HepG2 (cell line): ENCODE data around the gene VEZF1. TPM values are rescaled to one million over a fixed set of nuclear protein-coding genes. Genes with fewer than 3 reads are reported as not detected.
A peak's percentile ranks its signal among the peaks of the same experiment; 100 is the strongest.

Experiments
- ATAC-seq: fragments of 200-7000 bp; cut with Tn5 transposase; 3 replicates; pipeline ENCODE4 v1.9.1; 2020; ENCODE audit warnings: mild to moderate bottlenecking, moderate library complexity
- BruUV-seq: library from RNA; stranded (reverse); fragments of 400-500 nt; replicated peaks from 2 replicates; lab custom pipeline; 2021; lab: Mats Ljungman, UMichigan
- CTCF ChIA-PET: fragments of 300-600 bp; formaldehyde crosslinking; extraction: SDS; loops from one replicate; lab custom pipeline; 2021; ENCODE audit warnings: low total read pairs, inconsistent platforms, low intra/inter-chr PET ratio; lab: Yijun Ruan, JAX
- POLR2A ChIA-PET: fragments of 350-600 bp; sonication (Branson Sonifier 250); formaldehyde crosslinking; loops from one replicate; lab custom pipeline; 2020; ENCODE audit warnings: antibody characterized with exemption, inconsistent platforms; lab: Yijun Ruan, JAX
- DNase-seq: peaks from one replicate; pipeline ENCODE4 v3.0.0-alpha.2; 2015; ENCODE audit warnings: low spot score
- FAIRE-seq: peaks from 3 replicates; lab custom pipeline; 2011; peaks lifted over from hg19 to GRCh38; lab: Jason Lieb, UNC
- H2AFZ ChIP-seq: one replicate; pipeline ENCODE4 v1.6.1; 2011; ENCODE audit warnings: low read length, inconsistent platforms
- H3K27ac ChIP-seq: fragments of 300-600 bp; 3 replicates; pipeline ENCODE4 v1.8.0; 2011; ENCODE audit warnings: mixed run types, mild to moderate bottlenecking, mixed read lengths, low read length, inconsistent platforms; ENCODE audit not compliant: insufficient read depth; ENCODE audit errors: extremely low read length
- H3K27me3 ChIP-seq, 2 experiments: fragments of 200-600 bp in 1 of 2; 2 replicates in 1 of 2; 3 replicates in 1 of 2; pipeline versions ENCODE4 v1.6.0 to v1.8.0; 2011; ENCODE audit warnings: low read length in 2 of 2, mild to moderate bottlenecking in 2 of 2, moderate library complexity in 2 of 2, inconsistent platforms in 1 of 2; ENCODE audit not compliant: insufficient read depth in 2 of 2, control insufficient read depth in 1 of 2
- H3K36me3 ChIP-seq, 2 experiments: fragments of 200-600 bp in 1 of 2; replicated peaks in 1 of 2; 2 replicates in 1 of 2; 3 replicates in 1 of 2; pipeline versions ENCODE4 v1.5.1 to v1.8.0; 2011; ENCODE audit warnings: low read length in 2 of 2, inconsistent platforms in 1 of 2; ENCODE audit not compliant: insufficient read depth in 2 of 2, control insufficient read depth in 1 of 2
- H3K4me1 ChIP-seq: 2 replicates; pipeline ENCODE4 v1.5.1; 2012; ENCODE audit warnings: low read length, inconsistent platforms; ENCODE audit not compliant: insufficient read depth
- H3K4me2 ChIP-seq: 2 replicates; pipeline ENCODE4 v1.6.0; 2011; ENCODE audit warnings: low read depth, low read length, inconsistent platforms
- H3K4me3 ChIP-seq, 3 experiments: fragments of 200-600 bp in 1 of 3; sonication (generic), shearing (Covaris generic) in 1 of 3; replicated peaks in 1 of 3; 2 replicates each; pipeline ENCODE4 v1.5.1; 2011 to 2016; ENCODE audit warnings: low read length in 3 of 3, inconsistent platforms in 2 of 3, low read depth in 2 of 3, mild to moderate bottlenecking in 2 of 3, control low read depth in 1 of 3, mixed read lengths in 1 of 3; ENCODE audit not compliant: insufficient read depth in 1 of 3
- H3K79me2 ChIP-seq: one replicate; pipeline ENCODE4 v1.6.1; 2011; ENCODE audit warnings: low read length, inconsistent platforms; ENCODE audit not compliant: insufficient read depth
- H3K9ac ChIP-seq: 2 replicates; pipeline ENCODE4 v1.6.0; 2011; ENCODE audit warnings: mild to moderate bottlenecking, low read depth, low read length, inconsistent platforms; ENCODE audit not compliant: insufficient read depth
- H3K9me3 ChIP-seq: 2 replicates; pipeline ENCODE4 v1.5.1; 2012; ENCODE audit warnings: mild to moderate bottlenecking, low read length
- H4K20me1 ChIP-seq: 2 replicates; pipeline ENCODE4 v1.6.0; 2011; ENCODE audit warnings: inconsistent platforms, mild to moderate bottlenecking, low read length, moderate library complexity; ENCODE audit not compliant: insufficient read depth
- FOXA3 ChIP-seq: IDR thresholded peaks from 2 replicates; pipeline ENCODE4 v1.6.1; 2016; ENCODE audit warnings: missing genetic modification reagents, missing compliant biosample characterization
- FOXK1 ChIP-seq: sonication (generic); formaldehyde crosslinking; IDR thresholded peaks from 2 replicates; pipeline ENCODE4 v1.4.0; 2020; ENCODE audit warnings: low read depth, missing genetic modification reagents, borderline replicate concordance
- HNF4A ChIP-seq: sonication (generic); formaldehyde crosslinking; IDR thresholded peaks from 2 replicates; pipeline ENCODE4 v1.4.0; 2020; ENCODE audit warnings: missing genetic modification reagents
- MTA1 ChIP-seq: sonication (generic); formaldehyde crosslinking; IDR thresholded peaks from 2 replicates; pipeline ENCODE4 v1.4.0; 2020; ENCODE audit warnings: missing genetic modification reagents, mild to moderate bottlenecking, borderline replicate concordance
- NFYC ChIP-seq: IDR thresholded peaks from 2 replicates; pipeline ENCODE4 v1.6.1; 2016; ENCODE audit warnings: missing genetic modification reagents, missing compliant biosample characterization
- ZNF441 ChIP-seq: sonication (generic); formaldehyde crosslinking; IDR thresholded peaks from 2 replicates; pipeline ENCODE4 v1.7.0; 2021; ENCODE audit warnings: missing genetic modification reagents, borderline replicate concordance
- WGBS: methylation state at CpG from one replicate; pipeline ENCODE4 v1.1.6; 2017; ENCODE audit warnings: low lambda C conversion rate; 5-methylcytosine and 5-hydroxymethylcytosine counted together
- in situ Hi-C: cut with HindIII; loops from 2 replicates; pipeline ENCODE4 v1.10.0; 2017; ENCODE audit warnings: low pct_unique_long_range_greater_than_20kb; ENCODE audit not compliant: extremely low pct_ligation_motif_present
- intact Hi-C: fragments of 100-400 bp; cut with micrococcal nuclease; formaldehyde crosslinking; loops from one replicate; pipeline ENCODE4 v1.10.0; 2022; ENCODE audit not compliant: unreplicated experiment
- polyA plus RNA-seq, 8 experiments: library from polyadenylated mRNA; depleted of rRNA in 3 of 8; stranded (reverse) in 7 of 8; unstranded in 1 of 8; fragments of >200 nt; fragmentation: Illumina TruSeq in 4 of 8; extraction: Trizol in 4 of 8; gene quantifications; 2 replicates each; pipeline versions ENCODE4 v1.2.1 to v1.2.3, GENCODE V29; 2011 to 2016; ENCODE audit warnings: low read depth in 4 of 8, missing spikeins in 1 of 8, mixed read lengths in 1 of 8; ENCODE audit not compliant: insufficient read depth in 1 of 8
- total RNA-seq, 5 experiments: library from RNA; depleted of rRNA; stranded (reverse); fragments of >200 nt; fragmentation: Illumina TruSeq; extraction: Trizol; gene quantifications; 2 replicates each; pipeline ENCODE4 v1.2.3, GENCODE V29; 2016; ENCODE audit warnings: low read depth in 1 of 5
- TF ChIP-seq, protein P1 (sequence below), 2 experiments: IDR thresholded peaks; 2 replicates each; pipeline ENCODE4 v1.6.1; 2011 to 2012; ENCODE audit warnings: low read length in 2 of 2, borderline replicate concordance in 1 of 2, low read depth in 1 of 2, mild to moderate bottlenecking in 1 of 2, moderate library complexity in 1 of 2
- TF ChIP-seq, protein P2 (sequence below): sonication (generic); formaldehyde crosslinking; IDR thresholded peaks from 2 replicates; pipeline ENCODE4 v1.4.0; 2020; ENCODE audit warnings: missing genetic modification reagents, borderline replicate concordance
- TF ChIP-seq, protein P3 (sequence below): sonication (generic); formaldehyde crosslinking; IDR thresholded peaks from 2 replicates; pipeline ENCODE4 v1.5.0; 2020; ENCODE audit warnings: missing genetic modification reagents

The VEZF1 gene
- total and polyA plus RNA-seq, 2 of the 13 experiments (the other 11 are each of a cell fraction or from before 2014, with no cell fraction given) = 45.9 to 49.7 TPM

DNA sequence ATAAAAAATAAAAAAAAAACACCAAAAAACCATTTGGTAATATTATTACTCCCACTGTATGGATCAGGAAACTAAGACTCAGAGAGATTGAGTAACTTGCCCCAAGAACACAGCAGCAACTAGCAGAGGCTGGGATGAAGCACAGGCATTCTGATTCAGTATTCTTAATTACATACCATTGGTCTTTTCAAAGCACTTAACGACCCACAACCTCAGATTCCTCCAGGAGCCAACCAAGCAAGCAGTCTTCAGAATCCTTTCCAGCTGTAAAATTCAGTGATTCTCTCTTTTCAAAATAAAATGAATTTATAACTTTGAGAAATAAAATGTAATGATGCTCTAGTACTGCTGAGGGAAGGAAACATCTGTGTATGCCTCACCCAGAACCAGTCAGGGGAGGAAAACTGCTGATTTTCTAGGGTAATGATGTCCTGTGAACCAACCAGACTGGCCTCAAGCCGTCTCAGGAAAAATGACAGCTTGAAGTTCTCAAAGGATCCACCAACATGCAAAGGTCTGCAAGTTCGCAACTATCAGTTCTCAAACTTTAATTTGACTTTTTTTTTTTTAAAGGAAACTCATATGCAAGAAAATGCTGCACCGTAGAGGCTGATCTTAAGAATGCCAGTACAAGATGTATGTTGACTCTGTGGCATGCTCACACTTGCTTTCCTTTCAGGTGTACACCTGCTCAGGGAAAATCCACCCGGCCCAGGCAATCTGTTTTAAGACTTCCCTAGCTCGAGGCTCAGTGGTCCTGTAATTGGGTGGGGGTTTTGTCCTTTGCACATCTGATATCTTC, 41.9 kb downstream of the VEZF1 start (continued):
- TF ChIP-seq, protein P1, sequence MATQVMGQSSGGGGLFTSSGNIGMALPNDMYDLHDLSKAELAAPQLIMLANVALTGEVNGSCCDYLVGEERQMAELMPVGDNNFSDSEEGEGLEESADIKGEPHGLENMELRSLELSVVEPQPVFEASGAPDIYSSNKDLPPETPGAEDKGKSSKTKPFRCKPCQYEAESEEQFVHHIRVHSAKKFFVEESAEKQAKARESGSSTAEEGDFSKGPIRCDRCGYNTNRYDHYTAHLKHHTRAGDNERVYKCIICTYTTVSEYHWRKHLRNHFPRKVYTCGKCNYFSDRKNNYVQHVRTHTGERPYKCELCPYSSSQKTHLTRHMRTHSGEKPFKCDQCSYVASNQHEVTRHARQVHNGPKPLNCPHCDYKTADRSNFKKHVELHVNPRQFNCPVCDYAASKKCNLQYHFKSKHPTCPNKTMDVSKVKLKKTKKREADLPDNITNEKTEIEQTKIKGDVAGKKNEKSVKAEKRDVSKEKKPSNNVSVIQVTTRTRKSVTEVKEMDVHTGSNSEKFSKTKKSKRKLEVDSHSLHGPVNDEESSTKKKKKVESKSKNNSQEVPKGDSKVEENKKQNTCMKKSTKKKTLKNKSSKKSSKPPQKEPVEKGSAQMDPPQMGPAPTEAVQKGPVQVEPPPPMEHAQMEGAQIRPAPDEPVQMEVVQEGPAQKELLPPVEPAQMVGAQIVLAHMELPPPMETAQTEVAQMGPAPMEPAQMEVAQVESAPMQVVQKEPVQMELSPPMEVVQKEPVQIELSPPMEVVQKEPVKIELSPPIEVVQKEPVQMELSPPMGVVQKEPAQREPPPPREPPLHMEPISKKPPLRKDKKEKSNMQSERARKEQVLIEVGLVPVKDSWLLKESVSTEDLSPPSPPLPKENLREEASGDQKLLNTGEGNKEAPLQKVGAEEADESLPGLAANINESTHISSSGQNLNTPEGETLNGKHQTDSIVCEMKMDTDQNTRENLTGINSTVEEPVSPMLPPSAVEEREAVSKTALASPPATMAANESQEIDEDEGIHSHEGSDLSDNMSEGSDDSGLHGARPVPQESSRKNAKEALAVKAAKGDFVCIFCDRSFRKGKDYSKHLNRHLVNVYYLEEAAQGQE (IDR thresholded peaks at IDR 0.05; ENCODE audit: borderline replicate concordance in 1 of 2, low read depth in 1 of 2, low read length in 2 of 2) = no peak
- TF ChIP-seq HNF4A (CRISPR knock-in tag) = no peak
- 0 out of 2 replicates have a peak, but pooled peaks have one; percentile 5 for TF ChIP-seq FOXA3 (CRISPR knock-in tag)
- TF ChIP-seq, protein P2, sequence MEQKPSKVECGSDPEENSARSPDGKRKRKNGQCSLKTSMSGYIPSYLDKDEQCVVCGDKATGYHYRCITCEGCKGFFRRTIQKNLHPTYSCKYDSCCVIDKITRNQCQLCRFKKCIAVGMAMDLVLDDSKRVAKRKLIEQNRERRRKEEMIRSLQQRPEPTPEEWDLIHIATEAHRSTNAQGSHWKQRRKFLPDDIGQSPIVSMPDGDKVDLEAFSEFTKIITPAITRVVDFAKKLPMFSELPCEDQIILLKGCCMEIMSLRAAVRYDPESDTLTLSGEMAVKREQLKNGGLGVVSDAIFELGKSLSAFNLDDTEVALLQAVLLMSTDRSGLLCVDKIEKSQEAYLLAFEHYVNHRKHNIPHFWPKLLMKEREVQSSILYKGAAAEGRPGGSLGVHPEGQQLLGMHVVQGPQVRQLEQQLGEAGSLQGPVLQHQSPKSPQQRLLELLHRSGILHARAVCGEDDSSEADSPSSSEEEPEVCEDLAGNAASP (CRISPR knock-in tag) = no peak
- no peak for TF ChIP-seq NFYC (CRISPR knock-in tag)
- no peak for TF ChIP-seq FOXK1 (CRISPR knock-in tag)
- TF ChIP-seq, all 625 proteins: peak for 4

DNA sequence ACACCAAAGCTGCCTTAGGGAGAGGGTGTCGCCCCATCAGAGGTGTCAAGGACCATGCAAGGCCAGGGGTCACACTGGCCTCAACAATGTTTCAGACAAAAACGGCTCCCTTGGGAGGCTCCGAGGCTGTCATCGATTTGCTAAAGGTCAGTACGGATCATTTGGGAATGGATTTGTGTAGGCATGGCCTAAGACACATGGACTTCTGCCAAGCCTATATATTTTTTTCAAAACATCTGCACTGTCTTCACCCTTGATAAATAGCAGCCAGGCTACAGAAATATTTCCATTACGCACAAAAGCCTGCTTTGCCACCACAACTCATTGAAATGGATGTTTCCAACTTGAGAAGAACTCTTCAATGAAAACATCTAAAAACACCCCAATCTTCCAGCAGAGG, 43.1 kb downstream of the VEZF1 start:
- Histone ChIP-seq H3K36me3 (no peaks in the 10 kb centered on the region), H3K27ac (no peak overlapping the region), H3K27me3 (no peaks in the 10 kb centered on the region), H4K20me1 (no peaks in the 10 kb centered on the region), H3K9me3 (no peaks in the 10 kb centered on the region), H3K4me2 (no peak overlapping the region), H2AFZ (no peak overlapping the region), H3K79me2 (no peaks in the 10 kb centered on the region), H3K4me1 (peaks cover 71% of the 10 kb centered on the region), H3K4me3 (no peak overlapping the region), H3K9ac (no peak overlapping the region)
- no peak for ATAC-seq
- no TSS peak for BruUV-seq
- DNase-seq = no peak
- TF ChIP-seq, protein P3, sequence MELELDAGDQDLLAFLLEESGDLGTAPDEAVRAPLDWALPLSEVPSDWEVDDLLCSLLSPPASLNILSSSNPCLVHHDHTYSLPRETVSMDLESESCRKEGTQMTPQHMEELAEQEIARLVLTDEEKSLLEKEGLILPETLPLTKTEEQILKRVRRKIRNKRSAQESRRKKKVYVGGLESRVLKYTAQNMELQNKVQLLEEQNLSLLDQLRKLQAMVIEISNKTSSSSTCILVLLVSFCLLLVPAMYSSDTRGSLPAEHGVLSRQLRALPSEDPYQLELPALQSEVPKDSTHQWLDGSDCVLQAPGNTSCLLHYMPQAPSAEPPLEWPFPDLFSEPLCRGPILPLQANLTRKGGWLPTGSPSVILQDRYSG (CRISPR knock-in tag) = no peak
- TF ChIP-seq ZNF441 (no peak), MTA1 (CRISPR knock-in tag) (no peak)
- FAIRE-seq = no peak
- intact Hi-C loops (no loop called here), in situ Hi-C loops (no loop called here)
- ChIA-PET CTCF (no interaction called here), POLR2A (no interaction called here)
- WGBS = 91% methylated on average over 6 of the region's 6 CpGs
